Uterus (tissue), 2 donors: ENCODE results near the gene ELANE.

Source experiments
- POLR2A ChIP-seq, 2 donors: fragments of 450-650 bp; IDR thresholded peaks; one replicate each; pipeline ENCODE4 v1.6.1; 2016; ENCODE audit warnings: antibody characterized with exemption in 2 of 2, mild to moderate bottlenecking in 1 of 2, moderate library complexity in 1 of 2
- TF ChIP-seq, protein P1 (sequence below), 4 experiments: fragments of 200-600 bp in 2 of 4; fragments of 450-650 bp in 2 of 4; sonication (generic) in 2 of 4; IDR thresholded peaks; one replicate each; pipeline ENCODE4 v1.5.1; 2016 to 2019; ENCODE audit warnings: antibody characterized with exemption in 4 of 4, mild to moderate bottlenecking in 2 of 4, moderate library complexity in 1 of 4

DNA sequence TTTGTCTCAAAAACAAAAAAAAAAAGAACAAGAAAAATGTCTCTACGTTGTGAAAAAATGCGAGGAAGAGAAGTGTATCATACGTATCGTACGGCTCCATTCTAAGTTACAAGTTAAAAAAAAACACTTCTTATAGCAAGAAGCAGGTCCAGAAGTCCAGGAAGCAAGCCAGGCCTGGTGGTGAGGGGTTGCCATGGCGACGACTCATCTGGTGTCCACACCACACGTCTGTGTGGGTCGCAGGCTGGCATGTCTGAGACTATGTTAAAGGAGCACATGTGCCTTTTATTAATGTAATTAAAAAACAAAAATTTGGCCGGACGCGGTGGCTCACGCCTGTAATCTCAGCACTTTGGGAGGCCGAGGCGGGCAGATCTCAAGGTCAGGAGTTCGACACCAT, 35.0 kb downstream of the ELANE start:
- TF ChIP-seq, protein P1, sequence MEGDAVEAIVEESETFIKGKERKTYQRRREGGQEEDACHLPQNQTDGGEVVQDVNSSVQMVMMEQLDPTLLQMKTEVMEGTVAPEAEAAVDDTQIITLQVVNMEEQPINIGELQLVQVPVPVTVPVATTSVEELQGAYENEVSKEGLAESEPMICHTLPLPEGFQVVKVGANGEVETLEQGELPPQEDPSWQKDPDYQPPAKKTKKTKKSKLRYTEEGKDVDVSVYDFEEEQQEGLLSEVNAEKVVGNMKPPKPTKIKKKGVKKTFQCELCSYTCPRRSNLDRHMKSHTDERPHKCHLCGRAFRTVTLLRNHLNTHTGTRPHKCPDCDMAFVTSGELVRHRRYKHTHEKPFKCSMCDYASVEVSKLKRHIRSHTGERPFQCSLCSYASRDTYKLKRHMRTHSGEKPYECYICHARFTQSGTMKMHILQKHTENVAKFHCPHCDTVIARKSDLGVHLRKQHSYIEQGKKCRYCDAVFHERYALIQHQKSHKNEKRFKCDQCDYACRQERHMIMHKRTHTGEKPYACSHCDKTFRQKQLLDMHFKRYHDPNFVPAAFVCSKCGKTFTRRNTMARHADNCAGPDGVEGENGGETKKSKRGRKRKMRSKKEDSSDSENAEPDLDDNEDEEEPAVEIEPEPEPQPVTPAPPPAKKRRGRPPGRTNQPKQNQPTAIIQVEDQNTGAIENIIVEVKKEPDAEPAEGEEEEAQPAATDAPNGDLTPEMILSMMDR (IDR thresholded peaks at IDR 0.05): no peak
- no peak for TF ChIP-seq POLR2A (IDR thresholded peaks at IDR 0.05)
